ENCODE results near the gene CLDN14. TPM values are rescaled to one million over a fixed set of nuclear protein-coding genes. Genes with fewer than 3 reads are reported as not detected.

Gene CLDN14
- total and polyA plus RNA-seq, 2 donors (not counting 1 experiment from before 2014, with no cell fraction given) = 0.39 TPM; not detected in 1

GRCh38 chr21:36513430-36513829, 33.5 kb upstream of the CLDN14 start:
- peak overlapping the region in 1 of 2 donors; percentile 9 for H3K27ac ChIP-seq (ENCODE audit: low read length in 2 of 2)
- WGBS (ENCODE audit: insufficient coverage) = 20% methylated on average over 1 of the region's 1 CpG
- CTCF ChIA-PET = interaction anchor here (1.1 to 2.1 kb wide), 2 partner anchors 8 to 11 kb away, joined by 6 to 7 read pairs; no protein-coding TSS in a partner anchor

GRCh38 chr21:36512971-36513370, 33.0 kb upstream of the CLDN14 start:
- H2AFZ ChIP-seq (ENCODE audit: insufficient read depth, low read depth, low read length, poor library complexity, severe bottlenecking) = no peak overlapping the region
- CTCF ChIA-PET = interaction anchor here (1.1 to 2.1 kb wide), 2 partner anchors 8 to 11 kb away, joined by 6 to 7 read pairs; no protein-coding TSS in a partner anchor
- DNase-seq = no peak
- H3K36me3 ChIP-seq (replicated peaks in 1 of 2; ENCODE audit: control extremely low read depth in 1 of 2, control insufficient read depth in 1 of 2, extremely low read depth in 1 of 2, insufficient read depth in 2 of 2, low read length in 1 of 2) = no peaks in the 10 kb centered on the region
- Mint-ChIP-seq H3K27ac (no peak overlapping the region), H3K4me3 (no peak overlapping the region), H3K27me3 (peaks cover 20% of the 10 kb centered on the region), H3K9me3 (ENCODE audit: insufficient read depth) (no peaks in the 10 kb centered on the region), H3K4me1 (peaks cover 33% of the 10 kb centered on the region)
- peaks cover 0 to 3% (median 0%) of the 10 kb centered on the region in 4 experiments for H3K27me3 ChIP-seq (replicated peaks in 1 of 4; ENCODE audit: control extremely low read depth in 1 of 4, control insufficient read depth in 3 of 4, insufficient read depth in 4 of 4, low read length in 3 of 4)
- no peak overlapping the region for H3K9ac ChIP-seq (ENCODE audit: low read length)
- TF ChIP-seq CTCF (IDR thresholded peaks at IDR 0.05) (no peak), EZH2 (IDR thresholded peaks at IDR 0.05; ENCODE audit: borderline replicate concordance, insufficient read depth, low read depth, low read length, poor library complexity, severe bottlenecking) (no peak)
- no peaks in the 10 kb centered on the region for H3K9me3 ChIP-seq (ENCODE audit: control extremely low read depth in 1 of 3, control insufficient read depth in 2 of 3, insufficient read depth in 1 of 3, low read length in 2 of 3)
- 71% methylated on average over 4 of the region's 5 CpGs for WGBS (ENCODE audit: insufficient coverage)
- no peak overlapping the region for H3K4me3 ChIP-seq (ENCODE audit: control extremely low read depth in 1 of 5, extremely low read depth in 1 of 5, insufficient read depth in 1 of 5, low read depth in 2 of 5, low read length in 4 of 5)
- peak overlapping the region in 1 of 2 donors; percentile 9 for H3K27ac ChIP-seq (ENCODE audit: low read length in 2 of 2)
- no peak for ATAC-seq (ENCODE audit: low read depth)
- POLR2A ChIA-PET = no interaction called here
- H3K79me2 ChIP-seq (ENCODE audit: control insufficient read depth, insufficient read depth, low read length) = no peaks in the 10 kb centered on the region
- H3K4me1 ChIP-seq (ENCODE audit: control insufficient read depth in 2 of 2, insufficient read depth in 2 of 2, low read length in 2 of 2) = peaks cover 16 to 44% of the 10 kb centered on the region in 2 donors
- no peak overlapping the region for H3K4me2 ChIP-seq (replicated peaks; ENCODE audit: low read depth, low read length, poor library complexity, severe bottlenecking)
- intact Hi-C loops (cut with micrococcal nuclease) = no loop called here
- H4K20me1 ChIP-seq (ENCODE audit: control insufficient read depth, insufficient read depth, low read length, poor library complexity, severe bottlenecking) = no peaks in the 10 kb centered on the region

More at GRCh38 chr21:36513430-36513829, 33.5 kb upstream of the CLDN14 start:
- H3K36me3 ChIP-seq (replicated peaks in 1 of 2; ENCODE audit: control extremely low read depth in 1 of 2, control insufficient read depth in 1 of 2, extremely low read depth in 1 of 2, insufficient read depth in 2 of 2, low read length in 1 of 2) = no peaks in the 10 kb centered on the region
- ATAC-seq (ENCODE audit: low read depth) = peak; percentile 68
- H3K4me3 Mint-ChIP-seq = peak overlapping the region; percentile 29
- intact Hi-C loops (cut with micrococcal nuclease) = no loop called here
- H3K27me3 ChIP-seq (replicated peaks in 1 of 4; ENCODE audit: control extremely low read depth in 1 of 4, control insufficient read depth in 3 of 4, insufficient read depth in 4 of 4, low read length in 3 of 4) = peaks cover 0 to 3% (median 0%) of the 10 kb centered on the region in 4 experiments
- peaks cover under 1% of the 10 kb centered on the region for H3K9me3 Mint-ChIP-seq (ENCODE audit: insufficient read depth)
- H3K27ac Mint-ChIP-seq = no peak overlapping the region
- peaks cover 34% of the 10 kb centered on the region for H3K4me1 Mint-ChIP-seq
- peak; percentile 46 for DNase-seq
- TF ChIP-seq EZH2 (IDR thresholded peaks at IDR 0.05; ENCODE audit: borderline replicate concordance, insufficient read depth, low read depth, low read length, poor library complexity, severe bottlenecking) (no peak), CTCF (IDR thresholded peaks at IDR 0.05) (no peak)
- H2AFZ ChIP-seq (ENCODE audit: insufficient read depth, low read depth, low read length, poor library complexity, severe bottlenecking) = no peak overlapping the region
- no peaks in the 10 kb centered on the region for H4K20me1 ChIP-seq (ENCODE audit: control insufficient read depth, insufficient read depth, low read length, poor library complexity, severe bottlenecking)
- H3K4me1 ChIP-seq (ENCODE audit: control insufficient read depth in 2 of 2, insufficient read depth in 2 of 2, low read length in 2 of 2) = peaks cover 16 to 44% of the 10 kb centered on the region in 2 donors
- no peaks in the 10 kb centered on the region for H3K9me3 ChIP-seq (ENCODE audit: control extremely low read depth in 1 of 3, control insufficient read depth in 2 of 3, insufficient read depth in 1 of 3, low read length in 2 of 3)
- no peak overlapping the region for H3K4me2 ChIP-seq (replicated peaks; ENCODE audit: low read depth, low read length, poor library complexity, severe bottlenecking)
- no peaks in the 10 kb centered on the region for H3K79me2 ChIP-seq (ENCODE audit: control insufficient read depth, insufficient read depth, low read length)
- H3K9ac ChIP-seq (ENCODE audit: low read length) = no peak overlapping the region
- POLR2A ChIA-PET = no interaction called here
- H3K4me3 ChIP-seq (ENCODE audit: control extremely low read depth in 1 of 5, extremely low read depth in 1 of 5, insufficient read depth in 1 of 5, low read depth in 2 of 5, low read length in 4 of 5) = no peak overlapping the region
- H3K27me3 Mint-ChIP-seq = peaks cover 20% of the 10 kb centered on the region
